Measurements from ENCODE around the gene JKAMP. TPM values are rescaled to one million over a fixed set of nuclear protein-coding genes. Genes with fewer than 3 reads are reported as not detected.

JKAMP gene
- total RNA-seq, 1 experiment from 2014 or later = 29.7 TPM

DNA sequence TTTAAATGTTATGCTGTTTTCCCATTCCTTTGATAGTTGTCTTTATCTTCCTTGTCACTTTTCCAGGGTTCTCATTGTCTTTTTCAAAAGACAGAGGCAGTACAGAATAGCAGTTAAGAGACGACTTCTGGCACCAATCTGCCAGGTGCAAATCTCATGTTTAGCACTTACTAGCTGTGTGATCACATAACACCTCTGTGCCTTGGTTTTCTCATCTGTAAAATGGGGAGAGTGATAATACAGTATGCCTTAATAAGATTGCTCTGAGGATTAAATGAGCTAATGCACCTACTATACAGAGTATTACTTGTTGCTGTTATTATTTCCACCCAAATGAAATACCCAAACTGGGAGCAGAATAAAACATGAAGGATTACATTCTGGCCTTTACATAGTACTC, 23.9 kb upstream of the JKAMP start:
- no TSS peak for BruUV-seq (replicated peaks)
- Mint-ChIP-seq H3K27ac (ENCODE audit: low read depth, unreplicated experiment) (no peak overlapping the region), H3K4me3 (ENCODE audit: unreplicated experiment) (no peak overlapping the region), H3K36me3 (ENCODE audit: insufficient read depth, unreplicated experiment) (peaks cover 85% of the 10 kb centered on the region), H3K9me3 (ENCODE audit: unreplicated experiment) (peaks cover 7% of the 10 kb centered on the region), H3K27me3 (ENCODE audit: insufficient read depth, unreplicated experiment) (no peaks in the 10 kb centered on the region), H3K4me1 (ENCODE audit: insufficient read depth, unreplicated experiment) (no peaks in the 10 kb centered on the region)
- intact Hi-C loops (cut with micrococcal nuclease) = no loop called here
- CTCF ChIA-PET = interaction anchor here (1.0 to 1.7 kb wide), 2 partner anchors 10 to 47 kb away, joined by 3 to 6 read pairs; no protein-coding TSS in a partner anchor
- TF ChIP-seq, protein P1, sequence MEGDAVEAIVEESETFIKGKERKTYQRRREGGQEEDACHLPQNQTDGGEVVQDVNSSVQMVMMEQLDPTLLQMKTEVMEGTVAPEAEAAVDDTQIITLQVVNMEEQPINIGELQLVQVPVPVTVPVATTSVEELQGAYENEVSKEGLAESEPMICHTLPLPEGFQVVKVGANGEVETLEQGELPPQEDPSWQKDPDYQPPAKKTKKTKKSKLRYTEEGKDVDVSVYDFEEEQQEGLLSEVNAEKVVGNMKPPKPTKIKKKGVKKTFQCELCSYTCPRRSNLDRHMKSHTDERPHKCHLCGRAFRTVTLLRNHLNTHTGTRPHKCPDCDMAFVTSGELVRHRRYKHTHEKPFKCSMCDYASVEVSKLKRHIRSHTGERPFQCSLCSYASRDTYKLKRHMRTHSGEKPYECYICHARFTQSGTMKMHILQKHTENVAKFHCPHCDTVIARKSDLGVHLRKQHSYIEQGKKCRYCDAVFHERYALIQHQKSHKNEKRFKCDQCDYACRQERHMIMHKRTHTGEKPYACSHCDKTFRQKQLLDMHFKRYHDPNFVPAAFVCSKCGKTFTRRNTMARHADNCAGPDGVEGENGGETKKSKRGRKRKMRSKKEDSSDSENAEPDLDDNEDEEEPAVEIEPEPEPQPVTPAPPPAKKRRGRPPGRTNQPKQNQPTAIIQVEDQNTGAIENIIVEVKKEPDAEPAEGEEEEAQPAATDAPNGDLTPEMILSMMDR (IDR thresholded peaks at IDR 0.05; ENCODE audit: unreplicated experiment) = no peak
- no peak for DNase-seq (ENCODE audit: unreplicated experiment)
- POLR2A ChIA-PET = no interaction called here

DNA sequence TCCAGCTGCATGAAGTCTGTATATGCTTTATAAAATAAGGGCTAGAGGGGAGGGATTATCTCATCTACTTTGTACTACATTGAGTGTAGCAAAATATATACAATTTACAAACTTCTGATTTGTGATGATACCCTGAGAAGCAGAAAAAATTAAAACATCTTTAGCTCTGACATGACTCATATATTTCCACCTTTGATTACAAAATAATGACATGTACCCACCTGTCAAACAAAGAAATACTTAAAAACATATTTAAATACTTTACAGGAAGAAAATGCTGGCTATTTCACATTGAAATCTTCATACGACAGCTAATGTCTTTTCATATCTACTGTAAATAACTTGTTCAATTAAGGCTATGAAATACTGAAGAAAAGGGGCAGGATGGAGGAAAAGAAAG, 22.4 kb upstream of the JKAMP start:
- Mint-ChIP-seq H3K27me3 (ENCODE audit: insufficient read depth, unreplicated experiment) (no peaks in the 10 kb centered on the region), H3K4me3 (ENCODE audit: unreplicated experiment) (no peak overlapping the region), H3K4me1 (ENCODE audit: insufficient read depth, unreplicated experiment) (no peaks in the 10 kb centered on the region), H3K27ac (ENCODE audit: low read depth, unreplicated experiment) (no peak overlapping the region), H3K36me3 (ENCODE audit: insufficient read depth, unreplicated experiment) (peaks cover 76% of the 10 kb centered on the region), H3K9me3 (ENCODE audit: unreplicated experiment) (peaks cover 7% of the 10 kb centered on the region)
- BruUV-seq (replicated peaks) = no TSS peak
- CTCF ChIA-PET = interaction anchor here (0.6 kb wide), 1 partner anchor 38 kb away, joined by 3 read pairs; no protein-coding TSS in a partner anchor
- no peak for DNase-seq (ENCODE audit: unreplicated experiment)
- intact Hi-C loops (cut with micrococcal nuclease) = no loop called here
- TF ChIP-seq, protein P1 (IDR thresholded peaks at IDR 0.05; ENCODE audit: unreplicated experiment) = no peak
- POLR2A ChIA-PET = interaction anchor here (0.7 to 1.8 kb wide), 4 partner anchors 11 to 704 kb away, joined by 3 to 8 read pairs (median 4); partner anchors contain the start of genes JKAMP and L3HYPDH

DNA sequence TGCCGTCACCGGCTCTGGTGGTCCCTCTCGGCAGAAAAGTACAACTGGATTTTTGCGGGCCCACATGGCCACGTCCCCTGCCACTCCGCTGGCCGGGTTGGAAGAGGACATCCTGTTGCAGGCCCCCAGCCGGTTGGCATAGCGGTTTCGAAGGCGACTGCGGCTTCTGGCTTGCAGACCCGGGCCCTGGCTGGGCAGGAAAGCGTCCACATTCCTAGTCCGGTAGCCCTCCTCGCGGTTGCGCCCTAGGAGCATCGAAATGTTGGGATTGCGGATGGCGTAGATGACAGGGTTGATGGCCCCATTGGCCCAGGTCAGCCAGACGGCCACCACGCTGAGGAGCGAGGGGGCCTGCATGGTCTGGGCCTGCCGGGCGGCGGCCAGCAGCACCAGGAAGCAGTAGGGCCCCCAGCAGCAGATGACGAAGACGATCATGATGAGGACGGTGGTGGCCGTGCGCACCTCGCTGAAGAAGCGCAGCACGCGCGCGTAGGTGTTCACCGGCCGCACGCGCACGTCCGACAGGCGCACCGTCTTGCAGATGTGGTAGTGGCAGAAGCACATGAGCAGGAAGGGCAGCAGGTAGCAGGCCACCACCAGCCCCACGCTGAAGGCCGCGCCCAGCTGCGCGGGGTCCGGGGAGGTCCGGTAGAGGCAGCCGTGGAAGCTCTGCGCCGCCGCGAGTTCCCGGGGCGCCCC, 20.4 kb upstream of the JKAMP start:
- DNase-seq (ENCODE audit: unreplicated experiment) = no peak
- Mint-ChIP-seq H3K9me3 (ENCODE audit: unreplicated experiment) (no peaks in the 10 kb centered on the region), H3K4me1 (ENCODE audit: insufficient read depth, unreplicated experiment) (no peaks in the 10 kb centered on the region), H3K27me3 (ENCODE audit: insufficient read depth, unreplicated experiment) (no peaks in the 10 kb centered on the region), H3K36me3 (ENCODE audit: insufficient read depth, unreplicated experiment) (peaks cover 56% of the 10 kb centered on the region), H3K4me3 (ENCODE audit: unreplicated experiment) (no peak overlapping the region), H3K27ac (ENCODE audit: low read depth, unreplicated experiment) (no peak overlapping the region)
- intact Hi-C loops (cut with micrococcal nuclease) = no loop called here
- no TSS peak for BruUV-seq (replicated peaks)
- TF ChIP-seq, protein P1 (IDR thresholded peaks at IDR 0.05; ENCODE audit: unreplicated experiment) = no peak
- ChIA-PET CTCF (interaction anchor here (0.6 kb wide), 3 partner anchors 149 to 931 kb away, joined by 3 read pairs; no protein-coding TSS in a partner anchor), POLR2A (interaction anchor here (1.3 kb wide), 1 partner anchor 14 kb away, joined by 4 read pairs; no protein-coding TSS in a partner anchor)

DNA sequence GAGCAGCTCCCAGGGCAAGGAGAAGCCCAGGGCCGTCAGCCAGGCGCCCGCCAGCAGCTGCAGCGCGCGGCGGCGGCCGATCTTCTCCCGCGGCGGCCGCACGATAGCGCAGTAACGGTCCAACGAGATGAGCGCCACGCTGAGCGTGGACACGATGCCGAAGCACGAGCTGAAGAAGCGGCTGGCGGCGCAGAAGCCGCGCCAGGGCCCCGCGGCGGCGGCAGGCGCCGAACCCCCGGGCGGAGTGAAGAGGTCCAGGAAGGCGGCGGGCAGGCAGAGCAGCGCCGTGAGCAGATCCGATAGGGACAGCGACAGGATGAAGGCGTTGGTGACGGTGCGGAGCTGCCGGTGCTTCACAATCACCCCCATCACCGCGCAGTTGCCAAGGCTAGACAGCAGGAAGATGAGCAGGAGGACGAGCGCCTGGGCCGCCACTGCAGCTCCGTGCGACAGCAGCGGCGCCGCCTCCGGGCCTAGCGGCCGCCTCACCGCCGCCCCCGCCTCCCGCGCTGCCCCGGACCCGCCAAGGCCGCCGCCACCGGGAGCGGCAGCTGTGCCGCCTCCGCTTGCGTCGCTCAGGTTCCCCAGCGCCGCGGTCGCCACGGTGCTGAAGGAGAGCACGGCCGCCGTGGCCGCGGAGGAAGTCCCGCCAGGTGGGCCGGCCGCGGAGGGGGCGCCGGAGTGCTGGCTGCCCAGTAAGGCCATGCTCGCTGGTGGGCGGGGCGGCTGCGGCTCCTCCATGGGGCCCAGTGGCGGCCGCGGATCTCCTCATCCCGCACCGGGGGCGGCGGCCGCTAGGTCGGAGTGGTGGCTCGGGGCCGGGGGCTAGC, 19.6 kb upstream of the JKAMP start:
- H3K4me1 Mint-ChIP-seq (ENCODE audit: insufficient read depth, unreplicated experiment) = no peaks in the 10 kb centered on the region
- H3K27ac Mint-ChIP-seq (ENCODE audit: low read depth, unreplicated experiment) = no peak overlapping the region
- H3K9me3 Mint-ChIP-seq (ENCODE audit: unreplicated experiment) = no peaks in the 10 kb centered on the region
- H3K36me3 Mint-ChIP-seq (ENCODE audit: insufficient read depth, unreplicated experiment) = peaks cover 48% of the 10 kb centered on the region
- TF ChIP-seq, protein P1 (IDR thresholded peaks at IDR 0.05; ENCODE audit: unreplicated experiment) = no peak
- no peaks in the 10 kb centered on the region for H3K27me3 Mint-ChIP-seq (ENCODE audit: insufficient read depth, unreplicated experiment)
- ChIA-PET POLR2A (interaction anchor here (0.7 kb wide), 1 partner anchor 436 kb away, joined by 3 read pairs; no protein-coding TSS in a partner anchor), CTCF (interaction anchor here (0.7 kb wide), 1 partner anchor 19 kb away, joined by 3 read pairs; no protein-coding TSS in a partner anchor)
- no peak overlapping the region for H3K4me3 Mint-ChIP-seq (ENCODE audit: unreplicated experiment)
- intact Hi-C loops (cut with micrococcal nuclease) = no loop called here
- DNase-seq (ENCODE audit: unreplicated experiment) = no peak
- BruUV-seq (replicated peaks) = no TSS peak

All from MCF 10A (cell line).